ENCODE results near the gene CPNE4.

DNA sequence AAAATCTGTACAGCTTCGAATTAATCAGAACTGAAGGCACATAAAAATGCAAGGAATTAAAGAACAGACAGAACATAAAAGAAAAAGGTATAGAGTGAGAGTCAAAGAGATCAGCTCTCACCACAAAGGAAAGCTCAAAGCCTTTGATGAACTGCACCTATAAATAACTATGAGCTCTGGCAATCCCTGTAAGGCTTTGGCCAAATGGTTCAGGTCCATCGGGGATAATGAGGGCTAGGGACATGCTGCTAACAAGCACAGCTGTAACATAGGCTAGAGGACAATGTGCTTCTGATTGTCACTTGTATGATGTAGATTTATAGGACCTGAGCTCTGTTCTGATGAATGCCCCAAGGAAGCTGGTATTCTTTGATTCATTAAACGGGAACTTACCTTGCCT is 418.1 kb downstream of the CPNE4 start:
- TF ChIP-seq, protein P1, sequence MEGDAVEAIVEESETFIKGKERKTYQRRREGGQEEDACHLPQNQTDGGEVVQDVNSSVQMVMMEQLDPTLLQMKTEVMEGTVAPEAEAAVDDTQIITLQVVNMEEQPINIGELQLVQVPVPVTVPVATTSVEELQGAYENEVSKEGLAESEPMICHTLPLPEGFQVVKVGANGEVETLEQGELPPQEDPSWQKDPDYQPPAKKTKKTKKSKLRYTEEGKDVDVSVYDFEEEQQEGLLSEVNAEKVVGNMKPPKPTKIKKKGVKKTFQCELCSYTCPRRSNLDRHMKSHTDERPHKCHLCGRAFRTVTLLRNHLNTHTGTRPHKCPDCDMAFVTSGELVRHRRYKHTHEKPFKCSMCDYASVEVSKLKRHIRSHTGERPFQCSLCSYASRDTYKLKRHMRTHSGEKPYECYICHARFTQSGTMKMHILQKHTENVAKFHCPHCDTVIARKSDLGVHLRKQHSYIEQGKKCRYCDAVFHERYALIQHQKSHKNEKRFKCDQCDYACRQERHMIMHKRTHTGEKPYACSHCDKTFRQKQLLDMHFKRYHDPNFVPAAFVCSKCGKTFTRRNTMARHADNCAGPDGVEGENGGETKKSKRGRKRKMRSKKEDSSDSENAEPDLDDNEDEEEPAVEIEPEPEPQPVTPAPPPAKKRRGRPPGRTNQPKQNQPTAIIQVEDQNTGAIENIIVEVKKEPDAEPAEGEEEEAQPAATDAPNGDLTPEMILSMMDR (conservative IDR thresholded peaks at IDR 0.05; ENCODE audit: low read length): no peak
- TF ChIP-seq EZH2phosphoT487 (IDR thresholded peaks at IDR 0.05; ENCODE audit: borderline replicate concordance): no peak
